SKM-1 treated with dmso at 0.1 percent for 144 hours (cell line): Measurements from ENCODE around the gene TMEM109.

ENCODE experiments used
- DNase-seq: peaks from one replicate; lab custom pipeline; 2025; ENCODE audit not compliant: unreplicated experiment; lab: John Stamatoyannopoulos, UW

TMEM109 gene

GRCh38 chr11:60878245-60879101 is 35.5 kb upstream of the TMEM109 start:
- DNase-seq: no peak

- no peak for DNase-seq
These were observed 34.9 kb upstream of the TMEM109 start for GRCh38 chr11:60879104-60879503.

- DNase-seq: no peak
These were observed 33.9 kb upstream of the TMEM109 start for GRCh38 chr11:60879971-60880588.

- no peak for DNase-seq
These were observed 33.2 kb upstream of the TMEM109 start for GRCh38 chr11:60880643-60881282.

DNA sequence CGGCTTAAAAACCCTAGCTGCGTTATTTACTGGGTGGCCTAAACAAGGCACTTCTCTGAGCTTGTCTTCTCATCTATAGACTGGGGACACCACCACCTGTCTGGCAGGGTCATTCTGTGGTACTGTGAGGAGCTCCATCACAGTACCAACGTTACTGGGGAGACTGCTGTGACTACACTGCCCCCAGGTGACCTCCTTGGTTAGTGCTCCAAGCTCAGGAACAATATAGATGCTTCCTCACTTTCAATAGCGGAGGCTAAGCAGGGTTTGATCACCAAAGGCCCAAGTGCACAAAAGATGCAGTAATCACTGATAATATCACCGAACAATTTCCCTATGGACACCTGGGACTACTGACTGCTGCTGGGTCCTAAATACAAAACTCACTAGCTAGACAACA is 26.4 kb upstream of the TMEM109 start:
- peak; percentile 47 for DNase-seq

GRCh38 chr11:60889869-60890311 is 24.1 kb upstream of the TMEM109 start:
- no peak for DNase-seq

DNA sequence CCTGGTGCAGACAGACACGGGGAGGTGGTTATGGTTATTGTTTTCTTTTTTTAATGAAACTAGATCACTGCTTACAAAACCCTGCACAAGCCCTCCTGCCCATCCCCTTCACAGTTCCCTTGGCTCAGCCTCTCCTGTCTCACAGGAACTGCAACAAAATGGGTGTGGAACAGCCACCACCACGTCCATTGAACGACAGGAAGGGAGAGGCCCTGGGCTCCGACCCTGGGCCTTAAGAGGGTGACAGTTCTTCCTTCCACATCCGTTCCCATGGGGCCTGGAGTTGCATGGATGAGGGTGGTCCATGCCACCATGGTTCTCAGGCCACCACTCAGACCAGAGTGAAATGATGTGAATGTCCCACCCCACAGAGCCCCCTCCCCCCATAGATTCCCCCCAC is 23.3 kb upstream of the TMEM109 start:
- no peak for DNase-seq

GRCh38 chr11:60891103-60891741 is 22.7 kb upstream of the TMEM109 start:
- DNase-seq: no peak

DNA sequence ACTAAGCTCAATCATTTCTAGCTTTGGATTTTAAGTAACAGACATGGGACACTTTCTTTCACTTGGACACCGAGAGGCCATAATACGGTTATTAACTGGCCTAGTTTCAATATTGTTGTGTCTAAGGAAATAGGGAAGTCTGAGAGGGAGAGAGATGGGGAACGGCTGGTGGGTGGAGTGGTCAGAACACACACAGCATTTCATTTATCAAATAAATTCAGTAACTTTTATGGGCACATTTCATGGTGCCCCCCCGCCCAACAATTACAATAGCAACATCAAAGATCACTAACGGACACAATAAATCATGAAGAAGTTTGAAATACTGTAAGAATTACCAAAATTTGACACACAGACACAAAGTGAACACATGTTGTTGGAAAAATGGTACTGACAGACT is 18.3 kb upstream of the TMEM109 start:
- DNase-seq: no peak

- DNase-seq: no peak
These were observed 16.5 kb upstream of the TMEM109 start for GRCh38 chr11:60897496-60897895.

DNA sequence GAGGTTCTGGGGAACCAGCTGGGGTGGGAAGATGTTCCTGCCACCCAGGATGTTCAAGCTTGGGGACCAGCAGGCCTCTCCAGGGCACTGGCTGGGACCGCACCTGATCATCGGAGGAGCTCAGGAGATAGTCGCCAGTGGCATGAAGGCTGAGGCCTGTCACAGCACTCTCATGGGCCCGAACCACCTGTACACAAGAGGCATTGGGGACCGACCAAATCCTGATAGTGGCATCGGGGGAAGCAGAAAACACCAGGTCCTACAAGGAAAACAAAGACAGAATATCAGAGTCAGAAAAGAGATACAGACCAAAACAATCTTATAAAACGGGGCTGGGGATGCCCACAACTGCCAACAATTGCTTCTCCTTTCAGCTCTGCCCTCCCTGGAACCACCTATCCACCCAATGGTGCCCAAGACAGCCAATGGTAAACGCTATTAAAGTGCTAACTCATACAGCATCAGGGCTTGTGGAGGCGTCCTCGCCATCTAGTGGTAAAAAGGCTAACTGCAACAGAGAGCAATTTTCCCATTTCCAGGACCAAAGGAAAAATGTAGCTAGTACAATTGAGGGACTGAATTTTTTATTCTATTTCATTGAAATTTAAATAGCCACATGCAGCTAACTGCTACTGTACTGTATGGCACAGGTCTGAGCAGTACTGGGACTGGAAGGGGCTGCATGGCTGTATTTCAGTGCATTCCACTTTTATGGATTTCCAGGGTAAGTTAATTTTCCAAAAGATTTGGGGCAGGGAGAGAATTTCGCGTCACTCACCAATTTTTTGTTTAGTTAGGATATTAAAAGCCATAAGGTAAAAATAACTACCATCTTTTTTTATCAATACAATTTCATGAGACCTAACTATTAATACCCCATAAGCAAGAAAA is 14.7 kb upstream of the TMEM109 start:
- DNase-seq: peak; percentile 26

DNA sequence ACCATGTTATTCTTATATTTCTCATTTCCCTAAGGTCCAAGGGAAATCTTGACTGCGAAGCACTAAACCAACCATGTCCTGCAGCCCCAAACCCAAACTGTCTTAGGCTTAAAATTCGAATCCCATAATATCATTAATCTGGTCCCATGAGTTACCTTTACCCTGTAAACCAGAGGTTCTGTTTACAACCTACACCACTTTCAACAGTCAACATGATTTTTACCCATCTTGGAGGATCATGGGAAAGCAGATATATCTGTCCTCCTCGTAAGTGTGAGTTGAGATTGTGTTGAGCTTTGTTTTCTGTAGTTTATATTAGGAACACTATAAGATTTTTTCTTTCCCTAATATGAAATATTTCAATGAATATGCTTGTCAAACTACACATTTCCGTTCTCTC is 14.0 kb upstream of the TMEM109 start:
- DNase-seq: no peak

DNA sequence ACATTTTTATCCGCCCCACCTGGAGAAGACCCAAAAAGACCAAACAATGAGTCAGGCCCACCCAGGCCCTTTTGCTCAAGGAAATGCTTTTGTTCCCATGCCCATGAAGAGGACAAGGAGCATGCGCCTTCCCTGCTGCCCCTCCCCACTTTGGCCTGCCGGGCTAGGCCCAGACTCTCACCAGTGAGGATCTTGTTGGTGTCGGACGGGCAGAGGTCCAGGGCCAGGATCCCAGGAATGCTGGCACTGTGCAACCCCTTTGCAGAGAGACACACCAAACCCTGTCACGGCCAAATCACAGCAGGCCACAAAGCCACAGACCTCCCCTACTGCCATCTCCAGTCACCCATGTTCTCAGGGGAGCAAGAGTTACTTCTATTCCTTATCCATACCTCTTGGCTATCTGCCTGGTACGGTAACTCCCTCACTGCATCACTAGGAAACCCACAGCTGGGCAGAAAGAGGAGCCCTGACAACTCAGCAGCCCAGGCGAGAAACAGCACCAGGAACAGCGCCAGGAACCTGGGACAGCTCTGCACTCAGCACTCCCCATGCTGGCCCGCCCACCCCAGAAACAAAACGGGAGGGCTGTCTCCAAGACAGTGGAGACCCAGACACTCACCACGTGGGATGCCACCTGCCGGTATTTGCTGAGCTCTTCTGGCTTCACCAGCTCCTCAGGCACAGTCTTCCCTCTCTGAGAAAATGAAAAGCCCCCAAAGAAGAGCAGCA is 13.1 kb upstream of the TMEM109 start:
- DNase-seq: no peak

- DNase-seq: no peak
These were observed 11.3 kb upstream of the TMEM109 start for GRCh38 chr11:60902625-60903024.

- DNase-seq: no peak
These were observed 8.9 kb upstream of the TMEM109 start for GRCh38 chr11:60905047-60905446.

DNA sequence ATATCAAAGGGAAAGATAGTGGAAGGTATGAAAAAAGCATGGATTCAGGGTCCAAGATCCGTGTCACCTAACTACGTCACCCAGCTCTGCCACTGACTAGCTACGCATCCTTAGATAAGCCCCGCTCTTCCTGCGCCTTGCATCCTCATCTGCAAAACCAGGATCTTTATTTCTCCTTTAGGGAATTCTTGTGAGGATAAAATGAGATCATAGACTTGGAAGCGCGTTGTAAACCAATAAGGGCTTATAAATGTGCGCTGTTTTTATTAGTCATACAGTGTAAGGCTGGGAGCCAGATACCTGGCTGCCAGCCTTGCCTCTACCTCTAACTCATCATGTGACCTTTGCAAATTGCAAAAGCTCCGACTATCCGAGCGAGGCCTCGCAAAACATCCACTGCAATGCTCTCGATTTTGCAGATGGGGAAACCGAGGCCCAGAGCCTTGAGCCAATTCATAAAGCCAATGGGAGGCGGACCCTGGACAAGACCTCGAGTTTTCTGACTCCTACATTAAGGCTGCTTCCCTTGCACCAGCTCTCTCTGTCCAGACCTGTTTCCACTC is 8.3 kb upstream of the TMEM109 start:
- no peak for DNase-seq

DNA sequence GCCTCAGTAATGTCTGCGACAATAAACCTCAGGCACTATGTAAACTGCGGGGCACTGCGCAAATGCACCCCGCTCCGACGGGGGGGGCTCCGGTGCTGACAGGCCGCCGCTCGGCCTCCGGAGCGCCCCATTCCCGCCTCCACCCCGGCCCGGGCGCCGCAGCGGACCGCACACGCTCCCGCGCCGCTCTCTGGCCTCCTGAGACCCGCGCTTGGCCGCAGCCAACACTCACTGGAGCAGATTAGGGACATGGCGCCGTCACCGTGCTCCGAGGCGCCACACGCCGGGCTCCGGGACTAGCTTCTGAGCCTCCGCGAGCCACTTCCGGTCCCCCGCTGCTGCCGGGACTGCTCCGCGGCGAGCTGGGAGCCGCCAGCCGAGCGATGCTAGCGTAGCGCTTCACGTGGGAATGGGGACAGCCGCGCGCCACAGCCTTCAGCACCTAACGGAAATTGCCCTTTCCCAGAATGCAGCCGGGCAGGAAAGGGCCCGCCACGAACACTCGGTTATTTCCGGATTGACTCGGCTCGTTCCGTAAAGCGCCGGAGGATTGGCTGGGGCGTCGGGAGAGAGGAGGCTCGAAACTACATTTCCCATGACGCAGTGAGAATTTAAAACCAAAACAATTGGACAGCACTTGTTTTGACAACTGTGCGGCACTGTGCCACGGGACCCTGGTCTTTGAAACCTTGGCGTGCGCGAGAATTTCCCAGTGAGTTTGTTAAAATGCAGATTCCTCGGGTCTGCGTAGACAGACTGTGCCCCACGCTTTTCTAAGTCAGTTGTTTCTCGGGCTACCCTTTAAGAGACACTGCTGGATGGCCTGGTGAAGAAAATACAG is 7.6 kb upstream of the TMEM109 start, which contains the start of gene PRPF19:
Gene PRPF19 (minus strand): TSS at position 454 of the 841 bp plus-strand sequence. CDS start 203 bp downstream, at position 251.
- DNase-seq: peak; percentile 97

DNA sequence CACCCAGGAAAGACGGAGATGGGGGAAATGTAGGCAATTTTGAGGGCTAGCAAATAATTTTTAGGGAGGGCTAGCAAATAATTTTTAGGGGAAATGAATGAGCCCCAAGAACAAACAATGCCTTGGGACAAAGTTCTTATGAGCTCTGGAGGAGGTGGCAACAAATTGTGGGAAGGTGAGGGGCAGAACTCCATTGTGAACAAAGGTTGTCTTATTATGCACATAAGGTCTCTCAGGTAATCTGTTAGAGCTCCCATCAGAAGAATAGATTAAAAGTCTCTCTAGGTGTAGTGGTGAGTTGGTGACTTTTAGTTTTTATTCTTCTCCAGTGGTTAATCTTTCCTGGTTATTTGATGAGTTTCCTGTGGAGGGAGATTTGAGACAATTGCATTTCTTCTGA is 5.2 kb upstream of the TMEM109 start:
- no peak for DNase-seq
